Lower leg skin (tissue), 4 donors: Measurements from ENCODE around the gene CCAR1. TPM values are rescaled to one million over a fixed set of nuclear protein-coding genes. Genes with fewer than 3 reads are reported as not detected.
"Not testable (repeated sequence)": the region's sequence is repeated elsewhere in the genome, so short reads cannot be mapped to it uniquely, and the experiment has no call there.

Source experiments
- DNase-seq, 2 donors: peaks; one replicate each; pipeline ENCODE4 v3.0.0-alpha.2; 2019; ENCODE audit warnings: low spot score in 2 of 2
- H3K4me3 ChIP-seq: fragments of 200-600 bp; sonication (generic); 2 replicates; pipeline ENCODE4 v1.5.1; 2017; ENCODE audit warnings: mild to moderate bottlenecking, low read depth; ENCODE audit not compliant: poor library complexity, severe bottlenecking
- CTCF ChIP-seq, 3 donors: fragments of 450-650 bp; IDR thresholded peaks; one replicate each; pipeline ENCODE4 v1.5.1; 2016; ENCODE audit warnings: antibody characterized with exemption in 3 of 3, mild to moderate bottlenecking in 3 of 3, moderate library complexity in 2 of 3
- POLR2A ChIP-seq, 2 donors: fragments of 450-650 bp; IDR thresholded peaks; one replicate each; pipeline ENCODE4 v1.6.1; 2016 to 2017; ENCODE audit warnings: antibody characterized with exemption in 2 of 2, mild to moderate bottlenecking in 1 of 2, moderate library complexity in 1 of 2
- WGBS, 2 donors: methylation state at CpG; one replicate each; pipeline ENCODE4 v1.1.5; 2018; 5-methylcytosine and 5-hydroxymethylcytosine counted together
- intact Hi-C: fragments of 100-400 bp; cut with DNase I; formaldehyde crosslinking; loops from one replicate; pipeline ENCODE4 v1.15.0; 2023; ENCODE audit warnings: low total_unique reads
- total RNA-seq, 4 donors: library from RNA; depleted of rRNA; stranded (reverse); fragments of >200 nt; gene quantifications; one replicate each; pipeline ENCODE4 v1.1.0, GENCODE V29; 2016

CCAR1 gene
- total RNA-seq, 4 donors from 2014 or later, result 19.1 to 41.4 (median 28.9) TPM

GRCh38 chr10:68756246-68756645, 35.2 kb downstream of the CCAR1 start:
- WGBS, 2 donors, result 85 to 89% methylated on average over 12 of the region's 12 CpGs
- no peak for DNase-seq
- no peak overlapping the region for H3K4me3 ChIP-seq
- TF ChIP-seq CTCF (IDR thresholded peaks at IDR 0.05), result no peak
- no peak for TF ChIP-seq POLR2A (IDR thresholded peaks at IDR 0.05)
- intact Hi-C loops, result no loop called here

- intact Hi-C loops, result no loop called here
- no peak overlapping the region for H3K4me3 ChIP-seq
- DNase-seq, result no peak
- TF ChIP-seq CTCF (IDR thresholded peaks at IDR 0.05), result no peak
- TF ChIP-seq POLR2A (IDR thresholded peaks at IDR 0.05), result no peak
- WGBS, 2 donors, result 85 to 87% methylated on average over 3 of the region's 3 CpGs
Observed at GRCh38 chr10:68756766-68757165, 35.7 kb downstream of the CCAR1 start.

GRCh38 chr10:68759223-68759863, 38.3 kb downstream of the CCAR1 start:
- no peak for TF ChIP-seq CTCF (IDR thresholded peaks at IDR 0.05)
- WGBS, 2 donors, result 97 to 98% methylated on average over 6 of the region's 6 CpGs
- H3K4me3 ChIP-seq, result no peak overlapping the region
- DNase-seq, result no peak
- intact Hi-C loops, result no loop called here

GRCh38 chr10:68759967-68760366, 38.9 kb downstream of the CCAR1 start:
- no peak for DNase-seq
- WGBS, 2 donors, result 91 to 93% methylated on average over 5 of the region's 5 CpGs
- TF ChIP-seq POLR2A (IDR thresholded peaks at IDR 0.05) (no peak), CTCF (IDR thresholded peaks at IDR 0.05) (no peak)
- intact Hi-C loops, result no loop called here
- H3K4me3 ChIP-seq, result no peak overlapping the region

- intact Hi-C loops, DNase-seq, H3K4me3 ChIP-seq: not testable (repeated sequence)
- 93 to 95% methylated on average over 7 of the region's 7 CpGs for WGBS, 2 donors
Observed at GRCh38 chr10:68767407-68767806, 46.4 kb downstream of the CCAR1 start.

GRCh38 chr10:68781613-68782574, 60.9 kb downstream of the CCAR1 start:
- WGBS, 2 donors, result 89 to 95% methylated on average over 6 of the region's 6 CpGs
- no peak for DNase-seq
- H3K4me3 ChIP-seq, result no peak overlapping the region
- intact Hi-C loops, result no loop called here
- no peak for TF ChIP-seq POLR2A (IDR thresholded peaks at IDR 0.05)
